Mucosa of rectum (tissue), 2 donors: ENCODE data around the gene SLC9A3.
"Not testable (repeated sequence)": the region's sequence is repeated elsewhere in the genome, so short reads cannot be mapped to it uniquely, and the experiment has no call there.

ENCODE experiments used
- H3K27ac ChIP-seq, 2 donors: one replicate each; pipeline ENCODE4 v1.7.0; 2013; ENCODE audit warnings: inconsistent platforms in 2 of 2, low read depth in 2 of 2, low read length in 2 of 2
- H3K27me3 ChIP-seq, 2 donors: one replicate each; pipeline ENCODE4 v1.7.0; 2013; ENCODE audit warnings: low read length in 2 of 2; ENCODE audit not compliant: control insufficient read depth in 2 of 2, insufficient read depth in 2 of 2
- H3K36me3 ChIP-seq, 2 donors: one replicate each; pipeline ENCODE4 v1.7.0; 2013; ENCODE audit warnings: low read length in 2 of 2; ENCODE audit not compliant: control insufficient read depth in 2 of 2, insufficient read depth in 2 of 2
- H3K4me1 ChIP-seq, 2 donors: one replicate each; pipeline ENCODE4 v1.7.0; 2013; ENCODE audit warnings: low read length in 2 of 2, mild to moderate bottlenecking in 1 of 2; ENCODE audit not compliant: control insufficient read depth in 2 of 2, insufficient read depth in 2 of 2
- H3K4me3 ChIP-seq, 2 donors: one replicate each; pipeline ENCODE4 v1.7.0; 2013; ENCODE audit warnings: low read length in 2 of 2
- H3K9ac ChIP-seq, 2 donors: one replicate each; pipeline ENCODE4 v1.7.0; 2013; ENCODE audit warnings: low read length in 2 of 2, low read depth in 1 of 2, mild to moderate bottlenecking in 1 of 2
- H3K9me3 ChIP-seq, 2 donors: one replicate each; pipeline ENCODE4 v1.7.0; 2013; ENCODE audit warnings: low read length in 2 of 2; ENCODE audit not compliant: control insufficient read depth in 2 of 2
- donor health status: healthy.
- donor health status: Normal muscosa, but diverticular disease.

The SLC9A3 gene

DNA sequence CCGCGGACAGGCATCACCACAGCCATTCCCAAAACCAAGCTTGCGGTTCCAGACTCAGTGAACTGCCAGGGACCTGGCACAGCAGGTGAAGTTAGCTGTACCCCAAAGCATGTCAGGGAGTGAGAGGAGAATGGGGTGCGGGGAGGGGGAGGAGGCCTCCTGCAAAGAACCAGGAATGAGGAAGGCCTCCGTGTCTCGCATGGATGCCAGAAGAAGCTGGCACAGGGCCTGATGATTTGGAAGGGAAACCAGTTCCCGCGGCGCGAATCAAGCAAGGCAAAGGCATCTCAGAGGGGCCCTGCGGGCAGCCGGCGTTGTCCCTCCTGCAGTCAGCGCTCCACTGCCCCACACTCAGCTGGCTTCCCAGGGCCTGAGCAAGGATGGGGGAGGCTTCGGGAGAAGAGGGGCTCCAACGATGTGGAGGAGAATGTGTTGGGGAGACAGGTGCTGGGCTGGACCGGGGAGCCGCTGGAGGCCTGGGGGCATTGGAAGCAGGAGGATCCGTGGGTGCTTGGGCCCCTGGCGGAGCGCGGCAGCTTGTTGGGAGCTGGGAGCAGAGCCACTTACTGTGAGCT, 14.6 kb downstream of the SLC9A3 start:
- H3K9me3 ChIP-seq, result no peaks in the 10 kb centered on the region
- H3K9ac ChIP-seq, result no peak overlapping the region
- H3K36me3 ChIP-seq, result no peaks in the 10 kb centered on the region
- H3K27me3 ChIP-seq, result peaks cover 3% of the 10 kb centered on the region in 2 donors
- H3K4me1 ChIP-seq, result peaks cover 0 to under 1% of the 10 kb centered on the region in 2 donors
- no peak overlapping the region for H3K27ac ChIP-seq
- H3K4me3 ChIP-seq, result no peak overlapping the region

DNA sequence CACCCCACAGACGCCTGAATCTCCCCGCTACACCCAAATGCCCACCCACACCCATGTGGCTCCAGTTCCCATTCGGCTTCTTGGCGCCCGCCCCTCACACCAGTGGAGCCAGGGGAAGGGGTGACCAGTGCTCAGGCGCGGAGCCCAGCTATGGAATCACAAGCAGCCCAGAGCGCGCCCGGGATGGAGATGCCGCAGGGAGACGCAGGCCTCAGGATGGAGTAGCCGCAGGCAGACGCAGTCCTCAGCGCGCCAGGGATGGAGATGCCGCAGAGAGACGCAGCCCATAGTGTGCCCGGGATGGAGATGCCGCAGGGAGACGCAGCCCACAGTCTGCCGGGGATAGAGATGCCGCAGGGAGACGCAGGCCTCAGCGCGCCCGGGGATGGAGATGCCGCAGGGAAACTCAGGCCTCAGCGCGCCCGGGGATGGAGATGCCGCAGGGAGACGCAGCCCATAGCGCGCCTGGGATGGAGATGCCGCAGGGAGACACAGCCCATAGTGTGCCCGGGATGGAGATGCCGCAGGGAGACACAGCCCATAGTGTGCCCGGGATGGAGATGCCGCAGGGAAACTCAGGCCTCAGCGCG, 16.2 kb downstream of the SLC9A3 start:
- not testable (repeated sequence) for H3K4me1 ChIP-seq, H3K36me3 ChIP-seq, H3K9me3 ChIP-seq, H3K9ac ChIP-seq, H3K4me3 ChIP-seq, H3K27ac ChIP-seq, H3K27me3 ChIP-seq

DNA sequence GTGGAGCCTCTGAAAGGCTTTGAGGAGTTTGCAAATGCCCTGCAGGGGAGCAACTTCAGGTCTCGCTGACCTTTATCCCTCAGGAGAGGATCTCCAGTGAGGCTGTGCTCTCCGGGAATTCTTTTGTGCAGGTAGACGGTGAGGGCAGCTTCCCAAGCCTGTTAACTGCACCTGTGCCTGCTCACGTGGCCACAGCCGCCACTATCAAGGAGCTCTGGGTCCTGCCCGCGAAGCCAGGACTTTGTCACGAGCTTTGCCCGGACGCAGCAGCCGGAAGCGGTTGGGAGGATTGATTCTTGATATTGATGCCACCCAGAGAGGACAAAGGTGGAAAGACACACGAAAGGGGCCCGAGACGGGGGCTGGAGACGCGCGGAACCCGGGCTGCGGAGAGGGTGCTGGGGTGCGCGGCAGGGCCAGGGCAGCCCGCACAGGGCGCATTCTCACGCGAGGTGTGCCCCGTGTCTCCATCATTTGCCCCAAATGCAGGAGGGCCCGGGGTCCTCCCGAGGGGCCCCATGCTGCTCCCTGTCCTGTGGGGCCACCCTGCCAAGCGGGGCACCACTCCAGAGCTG, 18.2 kb downstream of the SLC9A3 start:
- Histone ChIP-seq H3K9me3 (no peaks in the 10 kb centered on the region), H3K9ac (no peak overlapping the region), H3K4me1 (no peaks in the 10 kb centered on the region), H3K4me3 (no peak overlapping the region), H3K36me3 (no peaks in the 10 kb centered on the region), H3K27ac (no peak overlapping the region), H3K27me3 (peaks cover 0 to 9% of the 10 kb centered on the region in 2 donors)

DNA sequence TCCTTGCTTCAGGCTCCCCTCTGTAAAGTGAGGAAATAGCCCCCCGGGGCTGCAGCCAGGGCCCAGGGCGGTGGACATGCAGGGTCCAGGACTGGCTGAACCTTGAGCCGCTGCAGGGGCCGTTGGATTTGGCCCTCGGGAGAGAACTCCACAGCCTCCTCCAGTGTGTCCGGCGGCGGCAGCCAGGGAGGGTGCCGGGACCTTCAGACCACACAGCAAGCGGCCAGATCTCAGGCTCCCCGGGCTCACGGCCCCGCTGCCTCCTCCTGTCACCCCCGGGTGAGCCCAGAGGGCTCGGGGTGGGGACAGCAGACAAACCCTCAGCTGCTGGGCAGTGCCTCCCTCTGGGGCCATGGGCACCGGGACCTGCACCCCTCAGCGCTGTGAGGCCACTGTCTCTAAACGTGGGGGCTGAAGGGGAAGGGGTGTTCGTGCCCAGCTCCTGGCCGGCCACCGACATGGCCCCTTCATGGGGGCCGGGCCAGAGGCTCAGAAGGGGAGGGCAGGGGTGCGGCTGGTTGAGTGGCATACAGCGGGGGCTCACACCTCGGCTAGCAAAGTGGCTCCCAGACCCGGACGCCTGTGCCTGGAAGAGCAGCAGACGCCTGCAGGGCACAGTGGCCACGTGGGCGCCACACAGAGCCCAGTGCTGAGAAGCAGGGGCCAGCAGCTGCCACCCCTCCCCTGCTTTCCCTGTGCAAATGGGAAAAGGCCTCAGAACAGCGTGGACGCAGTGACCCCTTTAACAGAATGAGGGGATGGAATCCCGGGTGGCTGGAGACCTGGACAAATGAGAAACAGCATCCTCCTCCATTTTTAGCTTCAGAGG, 19.7 kb downstream of the SLC9A3 start:
- Histone ChIP-seq H3K9me3 (no peaks in the 10 kb centered on the region), H3K9ac (no peak overlapping the region), H3K4me3 (no peak overlapping the region), H3K27me3 (peaks cover 0 to 10% of the 10 kb centered on the region in 2 donors), H3K36me3 (no peaks in the 10 kb centered on the region), H3K4me1 (no peaks in the 10 kb centered on the region), H3K27ac (no peak overlapping the region)

DNA sequence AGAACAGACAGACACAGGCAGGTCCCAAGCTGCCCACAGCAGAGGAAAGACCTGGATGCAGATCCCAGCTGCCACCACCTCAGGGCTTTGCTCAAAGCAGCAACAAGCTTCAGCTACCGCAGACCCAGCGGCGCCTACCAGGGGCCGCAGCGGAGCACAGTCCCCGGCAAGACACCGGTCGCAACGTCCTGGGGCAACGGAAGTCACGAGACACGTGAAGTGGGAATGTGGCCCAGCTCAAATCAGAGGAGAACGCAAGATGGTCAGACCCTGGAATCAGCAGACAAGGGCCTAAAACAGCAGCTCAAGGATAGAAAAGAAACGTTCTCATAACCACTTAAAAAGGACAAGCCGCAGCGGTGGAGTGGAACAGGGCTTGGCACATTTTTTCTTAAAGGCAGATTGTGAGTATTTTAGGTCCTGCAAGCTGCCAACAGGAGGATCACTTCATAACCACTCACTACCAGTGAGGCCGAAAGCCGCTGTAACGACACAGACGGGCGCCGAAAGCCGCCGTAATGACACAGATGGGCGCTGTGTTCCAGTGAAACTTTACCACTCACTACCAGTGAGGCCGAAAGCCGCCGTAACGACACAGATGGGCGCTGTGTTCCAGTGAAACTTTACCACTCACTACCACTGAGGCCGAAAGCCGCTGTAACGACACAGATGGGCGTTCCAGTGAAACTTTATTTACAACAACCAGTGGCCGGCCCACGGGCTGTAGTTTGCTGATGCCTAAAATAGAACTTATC, 21.7 kb downstream of the SLC9A3 start:
- H3K27ac ChIP-seq, result no peak overlapping the region
- no peaks in the 10 kb centered on the region for H3K36me3 ChIP-seq
- no peak overlapping the region for H3K4me3 ChIP-seq

DNA sequence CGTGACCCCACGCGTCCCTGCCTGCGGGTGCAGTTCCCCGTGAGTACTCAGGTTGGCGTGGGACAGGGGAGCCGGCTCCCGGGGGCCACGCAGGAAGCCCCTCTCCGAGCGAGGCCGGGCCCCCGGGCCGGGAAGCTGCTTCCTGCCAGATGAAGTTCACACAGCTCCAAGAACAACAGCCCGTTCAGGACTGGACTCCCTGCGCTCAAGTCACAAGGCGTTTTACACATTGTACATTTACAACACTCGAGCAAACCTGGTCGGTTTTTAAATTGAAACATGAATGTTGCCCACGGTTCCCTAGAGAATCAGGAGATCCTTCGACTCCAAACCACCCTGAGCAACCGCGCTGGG, 22.4 kb downstream of the SLC9A3 start:
- no peak overlapping the region for H3K4me3 ChIP-seq
- H3K27ac ChIP-seq, result no peak overlapping the region
- H3K27me3 ChIP-seq, result peaks cover 9 to 22% of the 10 kb centered on the region in 2 donors
- H3K4me1 ChIP-seq, result no peaks in the 10 kb centered on the region
- H3K9me3 ChIP-seq, result no peaks in the 10 kb centered on the region
- H3K36me3 ChIP-seq, result no peaks in the 10 kb centered on the region
- no peak overlapping the region for H3K9ac ChIP-seq

More for the DNA sequence above, 21.7 kb downstream of the SLC9A3 start:
- H3K9ac ChIP-seq, result no peak overlapping the region
- peaks cover 9 to 19% of the 10 kb centered on the region in 2 donors for H3K27me3 ChIP-seq
- no peaks in the 10 kb centered on the region for H3K9me3 ChIP-seq
- no peaks in the 10 kb centered on the region for H3K4me1 ChIP-seq

DNA sequence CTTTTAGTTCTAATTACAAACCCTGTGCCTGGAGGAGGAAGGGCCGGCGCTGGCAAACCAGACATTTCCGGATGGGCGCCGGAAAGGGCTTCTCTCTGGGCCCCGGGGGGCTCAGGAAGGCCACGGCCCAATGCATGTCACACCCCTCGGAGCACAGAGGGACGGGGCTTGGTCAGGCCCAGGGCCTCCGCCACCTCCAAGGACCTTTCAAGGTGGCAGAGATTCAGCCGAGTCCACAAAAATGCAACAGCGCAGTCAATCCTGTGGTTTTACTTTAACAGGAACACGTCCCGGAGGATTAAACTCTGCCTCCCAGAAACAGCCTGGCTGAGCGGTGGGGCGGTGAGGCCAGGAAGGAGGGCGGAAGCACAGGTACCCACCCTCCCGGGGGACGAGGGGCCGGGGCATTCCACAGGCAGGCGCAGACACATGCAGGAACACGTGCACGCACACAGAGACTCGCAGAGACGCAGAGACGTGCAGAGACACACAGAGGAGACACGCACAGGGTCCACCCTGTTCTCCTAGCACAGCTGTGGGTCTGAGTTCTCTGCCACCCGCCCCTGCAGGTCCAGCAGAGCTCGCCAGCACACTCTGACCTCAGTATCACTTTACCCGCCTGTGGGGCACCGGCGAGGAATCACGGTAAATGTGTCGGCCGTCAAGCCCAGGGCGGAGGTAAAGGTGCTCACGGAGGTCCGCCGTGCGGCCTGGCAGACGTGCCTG, 23.0 kb downstream of the SLC9A3 start:
- Histone ChIP-seq H3K9ac (no peak overlapping the region), H3K36me3 (no peaks in the 10 kb centered on the region), H3K27me3 (peaks cover 9 to 23% of the 10 kb centered on the region in 2 donors), H3K9me3 (no peaks in the 10 kb centered on the region), H3K27ac (no peak overlapping the region), H3K4me1 (no peaks in the 10 kb centered on the region), H3K4me3 (no peak overlapping the region)

DNA sequence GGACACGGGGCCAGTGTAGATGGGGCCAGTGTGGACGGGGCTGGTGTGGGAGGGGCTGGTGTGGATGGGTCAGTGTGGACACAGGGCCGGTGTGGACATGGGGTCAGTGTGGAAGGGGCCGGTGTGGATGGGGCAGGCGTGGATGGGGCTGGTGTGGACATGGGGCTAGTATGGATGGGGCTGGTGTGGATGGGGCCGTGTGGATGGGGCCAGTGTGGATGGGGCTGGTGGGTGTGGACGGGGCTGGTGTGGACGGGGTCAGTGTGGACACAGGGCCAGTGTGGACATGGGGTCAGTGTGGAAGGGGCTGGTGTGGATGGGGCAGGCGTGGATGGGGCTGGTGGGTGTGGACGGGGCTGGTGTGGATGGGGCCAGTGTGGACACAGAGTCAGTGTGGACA, 23.8 kb downstream of the SLC9A3 start:
- no peaks in the 10 kb centered on the region for H3K9me3 ChIP-seq
- H3K36me3 ChIP-seq, result no peaks in the 10 kb centered on the region
- no peak overlapping the region for H3K4me3 ChIP-seq
- H3K9ac ChIP-seq, result no peak overlapping the region
- no peak overlapping the region for H3K27ac ChIP-seq
- no peaks in the 10 kb centered on the region for H3K4me1 ChIP-seq
- H3K27me3 ChIP-seq, result peaks cover 9 to 27% of the 10 kb centered on the region in 2 donors

DNA sequence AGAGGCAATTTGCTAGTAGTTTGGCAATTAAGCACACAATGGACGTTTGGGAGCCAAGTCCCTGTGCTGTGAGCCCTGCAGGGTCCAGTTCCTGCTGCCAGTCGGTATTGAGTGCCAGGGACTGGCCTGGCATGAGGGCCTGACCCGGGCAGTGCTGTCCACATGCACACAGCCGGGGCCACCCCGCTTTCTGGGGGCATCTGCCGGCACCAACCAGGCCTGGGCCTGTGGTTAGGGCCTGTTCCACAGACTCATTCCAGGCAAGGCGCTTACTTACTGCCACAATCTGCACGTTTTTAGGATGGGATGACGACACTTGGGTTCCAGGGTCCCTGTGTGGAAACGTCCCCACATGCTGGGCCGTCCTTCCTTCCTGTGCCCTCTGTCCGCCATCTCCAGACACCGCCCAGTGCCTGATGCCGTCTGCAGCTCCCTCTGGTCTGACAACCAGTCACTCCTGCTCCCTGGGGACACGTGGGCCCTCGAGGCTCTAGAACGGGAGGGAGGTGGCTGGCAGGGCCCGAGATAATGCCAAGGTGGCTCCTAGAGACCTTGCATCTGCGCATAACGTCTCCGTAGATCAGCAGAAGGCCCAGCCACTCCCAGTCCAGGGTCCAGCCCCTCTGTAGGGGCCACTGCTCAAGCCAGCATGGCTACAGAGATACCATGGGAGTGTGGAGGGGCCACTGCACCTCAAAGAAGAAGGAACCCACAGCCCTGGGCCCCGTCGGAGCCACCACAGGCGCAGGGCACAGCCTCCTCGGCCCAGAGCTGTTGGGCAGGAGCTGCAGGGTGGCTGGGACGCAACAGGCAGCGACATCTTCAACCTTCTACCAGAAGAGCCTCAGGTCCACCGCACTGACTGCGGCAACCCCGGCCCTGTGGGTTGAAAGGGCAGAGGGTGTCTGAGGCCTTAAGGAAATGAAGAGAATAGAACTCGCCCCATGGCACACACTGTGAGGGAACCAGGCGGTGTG, 24.7 kb downstream of the SLC9A3 start:
- Histone ChIP-seq H3K27ac (no peak overlapping the region), H3K36me3 (no peaks in the 10 kb centered on the region), H3K4me1 (no peaks in the 10 kb centered on the region), H3K9me3 (no peaks in the 10 kb centered on the region), H3K4me3 (no peak overlapping the region), H3K27me3 (peaks cover 9 to 27% of the 10 kb centered on the region in 2 donors), H3K9ac (no peak overlapping the region)
